SK-N-SH treated with all-trans-retinoic acid at 6 μM for 48 hours (cell line): ENCODE data around the gene ANKRD65.
"Not testable (repeated sequence)": the region's sequence is repeated elsewhere in the genome, so short reads cannot be mapped to it uniquely, and the experiment has no call there.

Experiments used
- ATAC-seq: fragments of 200-7000 bp; cut with Tn5 transposase; 3 replicates; pipeline ENCODE4 v1.9.1; 2020; ENCODE audit warnings: mild to moderate bottlenecking, moderate library complexity
- CREB5 ChIP-seq: fragments of 250-450 bp; sonication (Bioruptor Pico); IDR thresholded peaks from 2 replicates; pipeline ENCODE4 v1.5.1; 2020; ENCODE audit warnings: low read depth, mild to moderate bottlenecking, moderate library complexity
- CSDC2 ChIP-seq: fragments of 250-450 bp; sonication (Bioruptor Pico); IDR thresholded peaks from 2 replicates; pipeline ENCODE4 v1.5.0; 2020; ENCODE audit warnings: mild to moderate bottlenecking, moderate library complexity
- CSRNP3 ChIP-seq: fragments of 250-450 bp; sonication (Bioruptor Pico); IDR thresholded peaks from 2 replicates; pipeline ENCODE4 v1.5.1; 2021; ENCODE audit warnings: mild to moderate bottlenecking, moderate library complexity
- ISL1 ChIP-seq: fragments of 250-450 bp; sonication (Bioruptor Pico); IDR thresholded peaks from 2 replicates; pipeline ENCODE4 v2.1.2; 2022; ENCODE audit warnings: mild to moderate bottlenecking, moderate library complexity
- POU6F1 ChIP-seq: fragments of 250-450 bp; sonication (Bioruptor Pico); IDR thresholded peaks from 2 replicates; pipeline ENCODE4 v1.8.0; 2021; ENCODE audit warnings: low read depth, mild to moderate bottlenecking, moderate library complexity, borderline replicate concordance
- PPARA ChIP-seq: fragments of 250-450 bp; sonication (Bioruptor Pico); IDR thresholded peaks from 2 replicates; pipeline ENCODE4 v1.5.0; 2020; ENCODE audit warnings: mild to moderate bottlenecking, borderline replicate concordance
- SNAI2 ChIP-seq: fragments of 250-450 bp; sonication (Bioruptor Pico); IDR thresholded peaks from 2 replicates; pipeline ENCODE4 v1.5.0; 2020; ENCODE audit warnings: mild to moderate bottlenecking, moderate library complexity
- TCF4 ChIP-seq: fragments of 250-450 bp; sonication (Bioruptor Pico); IDR thresholded peaks from 2 replicates; pipeline ENCODE4 v1.8.0; 2021; ENCODE audit warnings: mild to moderate bottlenecking, moderate library complexity, borderline replicate concordance
- TOX ChIP-seq: fragments of 250-450 bp; sonication (Bioruptor Pico); IDR thresholded peaks from 2 replicates; pipeline ENCODE4 v1.8.0; 2021; ENCODE audit warnings: mild to moderate bottlenecking, moderate library complexity, borderline replicate concordance
- TSHZ2 ChIP-seq: fragments of 250-450 bp; sonication (Bioruptor Pico); IDR thresholded peaks from 2 replicates; pipeline ENCODE4 v1.5.0; 2020; ENCODE audit warnings: mild to moderate bottlenecking, moderate library complexity
- ZFP3 ChIP-seq: fragments of 250-450 bp; sonication (Bioruptor Pico); IDR thresholded peaks from 2 replicates; pipeline ENCODE4 v1.5.0; 2020; ENCODE audit warnings: mild to moderate bottlenecking, moderate library complexity

ANKRD65 gene

GRCh38 chr1:1371364-1371745 is 49.7 kb downstream of the ANKRD65 start:
- no peak for ATAC-seq
- TF ChIP-seq CSRNP3 (CRISPR knock-in tag) (no peak), CREB5 (CRISPR knock-in tag) (no peak), TOX (no peak), ZFP3 (CRISPR knock-in tag) (no peak)

- no peak for ATAC-seq
- no peak for TF ChIP-seq ISL1 (CRISPR knock-in tag)
- TF ChIP-seq TOX: no peak
- no peak for TF ChIP-seq CSRNP3 (CRISPR knock-in tag)
- no peak for TF ChIP-seq TCF4
- no peak for TF ChIP-seq TSHZ2 (CRISPR knock-in tag)
- TF ChIP-seq SNAI2 (CRISPR knock-in tag): no peak
- TF ChIP-seq POU6F1 (CRISPR knock-in tag): no peak
- no peak for TF ChIP-seq CSDC2 (CRISPR knock-in tag)
- TF ChIP-seq PPARA (CRISPR knock-in tag): no peak
- TF ChIP-seq, all 23 proteins: peak for 0
Observed at GRCh38 chr1:1370771-1371300, 50.2 kb downstream of the ANKRD65 start.

- not testable (repeated sequence) for ATAC-seq
Observed at GRCh38 chr1:1370094-1370493, 51.0 kb downstream of the ANKRD65 start.
